Panc1 (cell line): ENCODE measurements around the gene CRIP3.
"Not testable (repeated sequence)": the region's sequence is repeated elsewhere in the genome, so short reads cannot be mapped to it uniquely, and the experiment has no call there.

Experiments
- CTCF ChIP-seq: fragments of 450-650 bp; IDR thresholded peaks from 2 replicates; pipeline ENCODE4 v1.5.1; 2017; ENCODE audit warnings: mild to moderate bottlenecking
- POLR2AphosphoS5 ChIP-seq: IDR thresholded peaks from 2 replicates; pipeline ENCODE4 v1.6.1; 2012; ENCODE audit warnings: mild to moderate bottlenecking, low read depth, low read length, moderate library complexity
- REST ChIP-seq, 2 experiments: IDR thresholded peaks; 2 replicates each; pipeline ENCODE4 v1.6.1; 2011 to 2012; ENCODE audit warnings: low read depth in 2 of 2, control low read depth in 1 of 2, low read length in 1 of 2, mild to moderate bottlenecking in 1 of 2, moderate library complexity in 1 of 2; ENCODE audit not compliant: insufficient read depth in 1 of 2

GRCh38 chr6:43346243-43346642, 37.6 kb upstream of the CRIP3 start:
- not testable (repeated sequence) for TF ChIP-seq POLR2AphosphoS5; CTCF; REST (IDR thresholded peaks at IDR 0.05; ENCODE audit: insufficient read depth in 1 of 2, low read depth in 2 of 2, low read length in 1 of 2)
